Left lung (tissue), 10 donors: ENCODE results near the gene PCSK9. TPM values are rescaled to one million over a fixed set of nuclear protein-coding genes. Genes with fewer than 3 reads are reported as not detected.

Source experiments
- ATAC-seq: fragments of 200-7000 bp; cut with Tn5 transposase; one replicate; pipeline ENCODE4 v1.9.1; 2020; ENCODE audit warnings: moderate library complexity
- DNase-seq, 4 donors: peaks; one replicate each; pipeline ENCODE4 v3.0.0-alpha.2; 2013 to 2020
- H3K27ac ChIP-seq, 2 donors: fragments of 200-600 bp; sonication (generic) in 1 of 2; one replicate each; pipeline versions ENCODE4 v1.5.0 to v1.8.0; 2020 to 2021
- H3K27me3 ChIP-seq, 2 donors: fragments of 200-600 bp; sonication (generic) in 1 of 2; one replicate each; pipeline versions ENCODE4 v1.5.0 to v1.8.0; 2020 to 2021
- H3K36me3 ChIP-seq, 2 donors: fragments of 200-600 bp; sonication (generic) in 1 of 2; one replicate each; pipeline versions ENCODE4 v1.5.0 to v1.8.0; 2020 to 2021
- H3K4me1 ChIP-seq, 2 donors: fragments of 200-600 bp; one replicate each; pipeline ENCODE4 v1.8.0; 2021
- H3K4me3 ChIP-seq, 2 donors: fragments of 200-600 bp; sonication (generic) in 1 of 2; one replicate each; pipeline versions ENCODE4 v1.5.0 to v1.8.0; 2020 to 2021; ENCODE audit warnings: mild to moderate bottlenecking in 1 of 2
- H3K9me3 ChIP-seq, 2 donors: fragments of 200-600 bp; sonication (generic) in 1 of 2; one replicate each; pipeline versions ENCODE4 v1.5.0 to v1.8.0; 2020 to 2021
- CTCF ChIP-seq, 2 donors: fragments of 200-600 bp; sonication (generic) in 1 of 2; IDR thresholded peaks; one replicate each; pipeline versions ENCODE4 v1.5.0 to v1.8.0; 2021; ENCODE audit warnings: antibody characterized with exemption in 2 of 2
- intact Hi-C, 2 donors: fragments of 100-400 bp; cut with DNase I; formaldehyde crosslinking; loops; one replicate each; pipeline versions ENCODE4 v1.11.2 to v1.14.2; 2022
- polyA plus RNA-seq, 6 donors: library from polyadenylated mRNA; unstranded; fragments of 120-200 nt; gene quantifications; one replicate each; pipeline ENCODE4 v1.2.1, GENCODE V29; 2013; ENCODE audit not compliant: insufficient read length in 6 of 6
- total RNA-seq, 2 donors: library from RNA; stranded (reverse); fragmentation: NEBNext Ultra II Directional; extraction: Animal tissue kit (Norgen Biotek cat#: 25700); gene quantifications; one replicate each; pipeline ENCODE4 v1.2.1, GENCODE V29; 2021
- donor health status: DM: no; HTN: yes; CAD: no.
- donor health status: DM: no; HTN: no; CAD: no.

The PCSK9 gene
- total and polyA plus RNA-seq, 8 donors: 0.63 to 55.0 (median 1.5) TPM

- Histone ChIP-seq H3K36me3 (no peaks in the 10 kb centered on the region), H3K27ac (no peak overlapping the region), H3K9me3 (no peaks in the 10 kb centered on the region), H3K4me3 (no peak overlapping the region), H3K4me1 (peaks cover 0 to 6% of the 10 kb centered on the region in 2 donors), H3K27me3 (peaks cover 0 to 39% of the 10 kb centered on the region in 2 donors)
- ATAC-seq (no peak), DNase-seq (no peak)
- intact Hi-C loops: no loop called here
- no peak for TF ChIP-seq CTCF (IDR thresholded peaks at IDR 0.05)
Observed at GRCh38 chr1:55033265-55033614, 6.1 kb upstream of the PCSK9 start.

GRCh38 chr1:55034476-55035133 lies 4.7 kb upstream of the PCSK9 start:
- ATAC-seq (no peak), DNase-seq (no peak)
- Histone ChIP-seq H3K4me1 (peaks cover 0 to 19% of the 10 kb centered on the region in 2 donors), H3K36me3 (no peaks in the 10 kb centered on the region), H3K9me3 (no peaks in the 10 kb centered on the region), H3K27ac (no peak overlapping the region), H3K4me3 (no peak overlapping the region), H3K27me3 (peaks cover 7 to 52% of the 10 kb centered on the region in 2 donors)
- no peak for TF ChIP-seq CTCF (IDR thresholded peaks at IDR 0.05)
- intact Hi-C loops: no loop called here

- peaks cover 0 to 32% of the 10 kb centered on the region in 2 donors for H3K4me1 ChIP-seq
- H3K4me3 ChIP-seq: no peak overlapping the region
- H3K27ac ChIP-seq: no peak overlapping the region
- no peaks in the 10 kb centered on the region for H3K9me3 ChIP-seq
- H3K27me3 ChIP-seq: peaks cover 17 to 65% of the 10 kb centered on the region in 2 donors
- intact Hi-C loops: no loop called here
- H3K36me3 ChIP-seq: no peaks in the 10 kb centered on the region
- ATAC-seq (no peak), DNase-seq (no peak)
- no peak for TF ChIP-seq CTCF (IDR thresholded peaks at IDR 0.05)
Observed at GRCh38 chr1:55035904-55036303, 3.4 kb upstream of the PCSK9 start.

GRCh38 chr1:55037733-55038551 lies 1.4 kb upstream of the PCSK9 start:
- H3K27me3 ChIP-seq: peaks cover 17 to 81% of the 10 kb centered on the region in 2 donors
- intact Hi-C loops: no loop called here
- ATAC-seq (no peak), DNase-seq (no peak)
- no peak overlapping the region for H3K27ac ChIP-seq
- no peaks in the 10 kb centered on the region for H3K9me3 ChIP-seq
- no peak for TF ChIP-seq CTCF (IDR thresholded peaks at IDR 0.05)
- no peak overlapping the region for H3K4me3 ChIP-seq
- H3K4me1 ChIP-seq: peaks cover 0 to 32% of the 10 kb centered on the region in 2 donors
- no peaks in the 10 kb centered on the region for H3K36me3 ChIP-seq

GRCh38 chr1:55038552-55038838 lies 853 bp upstream of the PCSK9 start:
- Histone ChIP-seq H3K9me3 (no peaks in the 10 kb centered on the region), H3K27me3 (peaks cover 17 to 75% of the 10 kb centered on the region in 2 donors), H3K36me3 (no peaks in the 10 kb centered on the region), H3K4me3 (no peak overlapping the region), H3K4me1 (peaks cover 0 to 32% of the 10 kb centered on the region in 2 donors), H3K27ac (no peak overlapping the region)
- intact Hi-C loops: no loop called here
- DNase-seq (no peak), ATAC-seq (no peak)
- no peak for TF ChIP-seq CTCF (IDR thresholded peaks at IDR 0.05)
